K562 (cell line): ENCODE results near the gene EIF3M. TPM values are rescaled to one million over a fixed set of nuclear protein-coding genes. Genes with fewer than 3 reads are reported as not detected.

Experiments used
- ATAC-seq: fragments of 200-7000 bp; cut with Tn5 transposase; 3 replicates; pipeline ENCODE4 v1.9.1; 2020; ENCODE audit warnings: moderate library complexity
- BruUV-seq: library from RNA; stranded (reverse); fragments of 400-500 nt; replicated peaks from 2 replicates; lab custom pipeline; 2021; lab: Mats Ljungman, UMichigan
- CTCF ChIA-PET: fragments of 300-600 bp; formaldehyde crosslinking; extraction: SDS; loops from one replicate; lab custom pipeline; 2021; ENCODE audit warnings: low intra/inter-chr PET ratio; lab: Yijun Ruan, JAX
- POLR2A ChIA-PET: fragments of 300-600, 350-650 bp; sonication (Branson Sonifier 250); formaldehyde crosslinking; extraction: SDS; loops from one replicate; lab custom pipeline; 2021; ENCODE audit warnings: antibody characterized with exemption, inconsistent platforms; lab: Yijun Ruan, JAX
- DNase-seq, 4 experiments: peaks; one replicate each; pipeline versions ENCODE4 v3.0.0 to v3.0.0-alpha.2; 2011 to 2018; ENCODE audit warnings: low spot score in 3 of 4, mixed read lengths in 3 of 4; ENCODE audit errors: extremely low read depth in 1 of 4
- FAIRE-seq: peaks from 2 replicates; lab custom pipeline; 2011; peaks lifted over from hg19 to GRCh38; lab: Jason Lieb, UNC
- H2AFZ ChIP-seq: 2 replicates; pipeline ENCODE4 v1.6.0; 2011; ENCODE audit warnings: low read depth, low read length, control low read depth, inconsistent platforms
- H3K27ac ChIP-seq: fragments of 200-600 bp; 3 replicates; pipeline ENCODE4 v1.8.0; 2011; ENCODE audit warnings: low read depth, mild to moderate bottlenecking, control low read depth, inconsistent platforms, low read length, moderate library complexity, mixed read lengths; ENCODE audit errors: extremely low read depth
- H3K27me3 ChIP-seq, 2 experiments: fragments of 300-600 bp in 1 of 2; 2 replicates in 1 of 2; 3 replicates in 1 of 2; pipeline versions ENCODE4 v1.6.0 to v1.8.0; 2011; ENCODE audit warnings: inconsistent platforms in 2 of 2, low read length in 2 of 2, mild to moderate bottlenecking in 1 of 2, mixed read lengths in 1 of 2, moderate library complexity in 1 of 2; ENCODE audit not compliant: control insufficient read depth in 2 of 2, insufficient read depth in 2 of 2
- H3K36me3 ChIP-seq: fragments of 300-600 bp; 3 replicates; pipeline ENCODE4 v1.8.0; 2011; ENCODE audit warnings: mild to moderate bottlenecking, low read length, inconsistent platforms; ENCODE audit not compliant: control insufficient read depth, insufficient read depth
- H3K4me1 ChIP-seq, 2 experiments: fragments of 200-600 bp in 1 of 2; replicated peaks in 1 of 2; 2 replicates in 1 of 2; 3 replicates in 1 of 2; pipeline versions ENCODE4 v1.5.1 to v1.8.0; 2011; ENCODE audit warnings: inconsistent platforms in 2 of 2, low read length in 2 of 2, mild to moderate bottlenecking in 1 of 2, mixed read lengths in 1 of 2, moderate library complexity in 1 of 2; ENCODE audit not compliant: control insufficient read depth in 2 of 2, insufficient read depth in 2 of 2
- H3K4me2 ChIP-seq: 2 replicates; pipeline ENCODE4 v1.6.1; 2011; ENCODE audit warnings: low read length, control low read depth, inconsistent platforms, mixed read lengths; ENCODE audit not compliant: insufficient read depth
- H3K4me3 ChIP-seq: fragments of 200-600 bp; sonication (generic), shearing (Covaris generic); 2 replicates; pipeline ENCODE4 v1.5.1; 2016; ENCODE audit warnings: control low read depth, inconsistent platforms
- H3K79me2 ChIP-seq: fragments of 200-600 bp; 3 replicates; pipeline ENCODE4 v1.8.0; 2011; ENCODE audit warnings: low read length, inconsistent platforms; ENCODE audit not compliant: control insufficient read depth, insufficient read depth
- H3K9ac ChIP-seq, 2 experiments: 2 replicates each; pipeline versions ENCODE4 v1.6.0 to v1.6.1; 2011; ENCODE audit warnings: low read depth in 2 of 2, low read length in 2 of 2, control low read depth in 1 of 2, inconsistent platforms in 1 of 2, mild to moderate bottlenecking in 1 of 2, mixed read lengths in 1 of 2; ENCODE audit not compliant: insufficient read depth in 1 of 2
- H3K9me1 ChIP-seq: one replicate; pipeline ENCODE4 v1.6.0; 2011; ENCODE audit warnings: inconsistent platforms, mild to moderate bottlenecking, low read length, moderate library complexity; ENCODE audit not compliant: control insufficient read depth, insufficient read depth
- H3K9me3 ChIP-seq: replicated peaks from 2 replicates; pipeline ENCODE4 v1.5.1; 2011; ENCODE audit warnings: low read depth, low read length, inconsistent platforms; ENCODE audit not compliant: control insufficient read depth, insufficient read depth
- H4K20me1 ChIP-seq: replicated peaks from 2 replicates; pipeline ENCODE4 v1.6.1; 2011; ENCODE audit warnings: low read length, inconsistent platforms, mixed read lengths; ENCODE audit not compliant: control insufficient read depth, insufficient read depth
- HNRNPL ChIP-seq: fragments of 200-400 bp; formaldehyde crosslinking; IDR thresholded peaks from 2 replicates; pipeline ENCODE4 v1.6.1; 2017; ENCODE audit warnings: low read depth, mild to moderate bottlenecking, low read length
- MLLT1 ChIP-seq, 2 experiments: fragments of 450-650 bp; IDR thresholded peaks; 2 replicates each; pipeline ENCODE4 v1.6.1; 2016
- NFYB ChIP-seq: IDR thresholded peaks from 2 replicates; pipeline ENCODE4 v1.6.1; 2011; ENCODE audit warnings: mild to moderate bottlenecking, moderate library complexity; ENCODE audit not compliant: insufficient read length; ENCODE audit errors: extremely low read depth
- REST ChIP-seq, 2 experiments: fragments of 450-650 bp; formaldehyde crosslinking in 1 of 2; IDR thresholded peaks; 2 replicates each; pipeline versions ENCODE4 v1.4.0 to v1.6.1; 2014 to 2020; ENCODE audit warnings: mild to moderate bottlenecking in 2 of 2, borderline replicate concordance in 1 of 2, low read depth in 1 of 2
- THRAP3 ChIP-seq: fragments of 450-650 bp; IDR thresholded peaks from 2 replicates; pipeline ENCODE4 v1.6.1; 2016; ENCODE audit warnings: mild to moderate bottlenecking, inconsistent platforms, borderline replicate concordance
- WGBS: fragments of 100-300 bp; shearing (Covaris generic); methylation state at CpG from one replicate; pipeline ENCODE4 v1.1.6; 2016; ENCODE audit warnings: low coverage, mixed read lengths; ENCODE audit not compliant: insufficient coverage; ENCODE audit errors: missing lambda C conversion rate; 5-methylcytosine and 5-hydroxymethylcytosine counted together
- in situ Hi-C: fragments of 300-500 bp; cut with MboI; formaldehyde crosslinking; loops from 4 replicates; pipeline ENCODE4 v1.15.0; 2018; ENCODE audit warnings: inconsistent platforms, mixed read lengths
- intact Hi-C: fragments of 100-400 bp; cut with micrococcal nuclease; formaldehyde crosslinking; loops from 2 replicates; pipeline ENCODE4 v1.14.2; 2022
- polyA plus RNA-seq, 8 experiments: library from polyadenylated mRNA; depleted of rRNA in 4 of 8; stranded (reverse) in 5 of 8; unstranded in 3 of 8; fragments of >200 nt; fragmentation: Nextera tagmentation in 2 of 8; fragmentation: Illumina TruSeq in 1 of 8; extraction: Ambion mirVana in 2 of 8; extraction: Trizol in 1 of 8; gene quantifications; 2 replicates each; pipeline versions ENCODE4 v1.2.1 to v1.2.3, GENCODE V29; 2011 to 2014; ENCODE audit warnings: inconsistent platforms in 1 of 8, missing spikeins in 1 of 8
- total RNA-seq, 7 experiments: library from RNA; depleted of rRNA in 6 of 7; stranded (reverse); fragments of >200 nt in 6 of 7; fragmentation: Illumina TruSeq in 2 of 7; extraction: Trizol in 2 of 7; gene quantifications; 2 replicates each; pipeline versions ENCODE4 v1.2.1 to v1.2.3, GENCODE V29; 2011 to 2021; ENCODE audit warnings: low replicate concordance in 1 of 7

Gene EIF3M
- total and polyA plus RNA-seq, 9 of the 15 experiments (the other 6 are each of a cell fraction or from before 2014, with no cell fraction given), result 602 to 2,015 (median 1,058) TPM

GRCh38 chr11:32562839-32563599 lies 20.6 kb upstream of the EIF3M start:
- no peaks in the 10 kb centered on the region for H3K27me3 ChIP-seq
- H3K79me2 ChIP-seq, result no peaks in the 10 kb centered on the region
- no peaks in the 10 kb centered on the region for H3K9me1 ChIP-seq
- no peak overlapping the region for H3K4me2 ChIP-seq
- H4K20me1 ChIP-seq, result no peaks in the 10 kb centered on the region
- intact Hi-C loops (loop anchor here (2.0 to 5.0 kb wide), 2 partner anchors 176 to 241 kb away; no protein-coding TSS in a partner anchor), in situ Hi-C loops (no loop called here)
- DNase-seq (no peak), FAIRE-seq (no peak), ATAC-seq (no peak)
- H3K4me3 ChIP-seq, result no peak overlapping the region
- H3K9me3 ChIP-seq, result no peaks in the 10 kb centered on the region
- ChIA-PET CTCF (no interaction called here), POLR2A (no interaction called here)
- H3K27ac ChIP-seq, result no peak overlapping the region
- no TSS peak for BruUV-seq
- no peak overlapping the region for H3K9ac ChIP-seq
- H3K36me3 ChIP-seq, result no peaks in the 10 kb centered on the region
- H3K4me1 ChIP-seq, result peaks cover 0 to 3% of the 10 kb centered on the region in 2 experiments; a peak in 1 of 5 replicates
- 0 out of 2 replicates have a peak overlapping the region, but pooled peaks have one; percentile 15 for H2AFZ ChIP-seq
- 51% methylated on average over 10 of the region's 10 CpGs for WGBS
- no peak for TF ChIP-seq NFYB
- TF ChIP-seq MLLT1 (IDR thresholded peaks at IDR 0.05), result no peak
- no peak for TF ChIP-seq THRAP3
- no peak for TF ChIP-seq REST (IDR thresholded peaks at IDR 0.05; ENCODE audit: borderline replicate concordance)
- TF ChIP-seq REST (CRISPR knock-in tag; IDR thresholded peaks at IDR 0.05; ENCODE audit: low read depth), result no peak
- TF ChIP-seq HNRNPL, result no peak
